Dedifferentiated amniotic fluid mesenchymal stem cell (primary cell): ENCODE results near the gene LAMA1.
A peak's percentile ranks its signal among the peaks of the same experiment; 100 is the strongest.

Source experiments
- DNase-seq: peaks from one replicate; pipeline ENCODE4 v3.0.0-alpha.2; 2016; ENCODE audit errors: extremely low spot score

The LAMA1 gene

GRCh38 chr18:7112936-7113335 is 4.7 kb downstream of the LAMA1 start:
- DNase-seq: no peak

DNA sequence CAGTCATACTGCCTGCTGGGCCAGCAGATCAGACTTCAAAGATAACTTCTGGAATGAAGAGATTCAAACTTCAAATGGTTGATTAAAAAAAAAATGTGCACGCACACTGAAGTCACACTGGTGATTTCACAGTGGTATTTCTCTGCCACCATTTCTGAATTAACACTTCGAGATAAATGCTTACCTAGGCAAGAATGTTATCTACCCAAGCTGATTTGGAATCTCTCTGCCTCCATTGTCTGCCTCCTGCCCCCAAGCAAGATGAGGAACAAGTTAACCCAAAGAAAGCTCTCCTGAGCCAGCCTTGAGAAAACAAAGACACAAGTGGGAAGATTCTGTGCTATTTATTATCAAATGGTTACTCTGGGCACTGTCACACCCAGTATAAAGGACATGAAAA is 6.5 kb downstream of the LAMA1 start:
- no peak for DNase-seq

DNA sequence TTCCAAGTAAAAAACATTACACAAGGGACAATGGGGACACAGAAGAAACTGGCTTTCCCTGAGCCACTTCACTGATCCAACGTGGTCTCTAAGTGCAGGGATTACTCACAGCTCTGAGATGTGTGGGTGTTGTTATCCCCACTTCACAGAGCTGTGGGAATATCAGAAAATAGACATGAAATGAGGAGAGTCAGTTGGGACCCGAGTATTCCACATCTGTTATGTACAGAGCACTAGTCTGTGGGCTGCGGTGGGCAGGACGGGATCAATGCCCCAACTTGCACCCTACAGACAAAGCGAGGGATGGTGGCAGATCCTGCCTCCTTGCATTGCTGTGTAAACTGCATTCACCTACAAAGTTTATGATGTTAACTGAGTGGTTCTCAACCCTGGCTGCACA is 11.7 kb downstream of the LAMA1 start:
- no peak for DNase-seq

DNA sequence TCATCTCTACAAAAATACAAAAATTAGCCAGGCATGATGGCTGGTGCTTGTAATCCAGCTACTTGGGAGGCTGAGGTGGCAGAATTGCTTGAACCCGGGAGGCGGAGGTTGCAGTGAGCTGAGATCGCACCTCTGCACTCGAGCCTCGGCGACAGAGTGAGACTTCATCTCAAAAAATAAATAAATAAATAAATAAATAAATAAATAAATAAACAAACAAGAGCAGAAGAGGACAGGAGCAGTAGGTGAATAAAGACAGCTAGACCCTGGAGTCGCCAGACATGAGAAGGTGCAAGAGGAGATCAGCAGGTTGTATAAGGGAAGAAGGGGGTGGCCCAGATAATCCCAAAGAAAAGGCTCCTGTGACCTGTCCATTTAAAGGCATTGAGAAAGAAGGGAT is 12.3 kb downstream of the LAMA1 start:
- no peak for DNase-seq

- DNase-seq: no peak
These were observed 12.9 kb downstream of the LAMA1 start for GRCh38 chr18:7104649-7105048.

DNA sequence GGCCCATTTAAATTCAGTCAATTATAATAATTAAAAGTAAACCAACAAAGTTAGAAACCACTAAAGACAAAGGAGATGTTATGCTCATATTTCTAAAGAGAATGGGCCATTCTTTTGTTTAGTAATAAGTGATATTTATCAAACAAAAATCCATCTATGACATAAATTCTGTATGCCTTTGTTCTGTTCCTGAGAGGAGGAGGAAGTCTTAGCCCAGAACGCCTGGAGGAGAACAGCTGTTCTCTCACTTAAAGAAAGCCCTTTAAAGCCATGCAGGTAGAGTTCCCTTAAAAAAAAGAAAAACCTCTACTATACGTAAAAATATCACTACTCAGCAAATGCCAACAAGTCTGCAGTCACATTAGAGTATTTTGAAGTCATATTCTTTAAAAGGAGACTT is 15.5 kb downstream of the LAMA1 start:
- no peak for DNase-seq

- DNase-seq: no peak
These were observed 20.8 kb downstream of the LAMA1 start for GRCh38 chr18:7096838-7097237.

DNA sequence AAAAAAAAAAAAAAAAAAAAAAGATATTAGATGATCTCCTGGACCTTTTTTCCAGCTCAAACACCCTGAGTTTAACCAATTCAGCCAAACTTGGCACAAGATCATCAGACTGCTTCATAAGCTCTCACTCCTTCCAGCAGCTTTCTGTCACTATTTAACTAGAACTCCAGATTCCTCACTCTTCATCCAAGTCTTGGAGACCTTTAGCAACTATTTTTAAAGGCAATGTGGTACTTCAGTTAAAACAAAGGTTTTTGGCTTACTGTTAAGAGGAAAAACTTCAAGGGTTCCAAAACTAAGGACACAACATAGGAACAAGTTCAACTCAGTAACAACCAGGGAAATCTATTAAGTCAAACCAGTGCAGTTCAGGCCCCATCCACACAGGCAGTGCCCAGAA is 23.2 kb downstream of the LAMA1 start:
- no peak for DNase-seq

DNA sequence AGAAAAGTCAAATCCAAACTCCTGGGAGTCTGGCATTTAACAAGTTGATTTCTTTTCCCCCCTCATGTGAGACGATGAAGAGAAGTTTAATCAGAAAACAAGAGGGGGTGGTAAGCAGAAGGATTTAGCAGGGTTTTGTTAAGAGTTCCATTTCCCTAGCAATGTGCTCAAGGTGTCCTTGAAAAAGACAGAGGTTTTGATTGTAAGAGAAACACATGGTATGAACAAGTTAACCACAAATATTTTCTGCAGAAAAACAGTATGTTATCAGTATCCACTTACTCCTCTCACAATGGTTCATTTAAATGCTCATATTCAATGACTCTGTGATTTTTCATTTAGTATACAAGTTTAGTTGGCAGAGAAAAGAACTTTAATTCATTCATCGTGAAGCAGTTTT is 26.8 kb downstream of the LAMA1 start:
- DNase-seq: no peak

- DNase-seq: no peak
These were observed 28.2 kb downstream of the LAMA1 start for GRCh38 chr18:7089369-7089768.

DNA sequence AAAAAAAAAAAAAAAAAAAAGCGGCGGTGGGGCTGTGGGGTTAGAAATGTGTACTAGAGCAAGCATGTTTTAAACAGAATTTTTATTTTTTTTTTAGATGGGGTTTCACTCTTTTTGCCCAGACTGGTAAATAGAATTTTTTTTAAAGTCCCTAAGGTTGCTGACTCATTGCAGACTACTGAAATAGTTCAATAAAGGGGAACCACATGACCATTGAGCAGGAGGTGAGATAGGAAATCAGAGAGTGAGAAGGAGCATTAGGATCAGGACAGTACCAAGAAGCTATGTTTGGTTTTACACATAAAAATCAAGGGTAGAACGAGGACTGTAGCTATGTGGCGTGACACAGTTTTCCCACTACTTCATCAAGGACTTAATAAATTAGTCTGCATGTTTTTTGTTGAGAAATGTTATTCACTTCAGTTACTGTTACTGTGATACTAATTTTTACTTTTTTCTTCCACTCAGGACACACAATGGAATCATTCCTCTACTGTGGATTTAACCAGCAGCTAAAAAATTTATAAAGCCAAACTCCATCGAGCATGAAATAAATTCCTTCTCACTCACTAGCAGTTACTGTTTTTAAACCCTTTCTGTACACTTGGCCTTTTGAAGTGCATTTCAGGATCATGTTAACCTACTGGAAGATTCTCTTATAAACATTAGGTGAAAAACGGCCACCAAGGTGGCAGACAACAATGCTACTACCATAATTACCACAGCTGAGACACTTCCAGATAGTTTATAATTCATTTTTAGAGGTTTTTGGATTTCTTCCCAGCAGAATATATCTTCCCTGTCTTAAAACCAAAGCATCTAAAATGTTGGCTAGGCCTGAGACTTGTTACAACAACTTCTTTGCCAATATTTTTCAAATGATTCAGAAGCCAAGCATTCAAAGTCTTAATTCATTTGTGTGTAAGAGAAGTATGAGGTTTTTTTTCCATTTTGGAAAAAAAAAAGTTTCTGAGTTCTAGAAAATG is 33.2 kb downstream of the LAMA1 start:
- peak; percentile 85 for DNase-seq

DNA sequence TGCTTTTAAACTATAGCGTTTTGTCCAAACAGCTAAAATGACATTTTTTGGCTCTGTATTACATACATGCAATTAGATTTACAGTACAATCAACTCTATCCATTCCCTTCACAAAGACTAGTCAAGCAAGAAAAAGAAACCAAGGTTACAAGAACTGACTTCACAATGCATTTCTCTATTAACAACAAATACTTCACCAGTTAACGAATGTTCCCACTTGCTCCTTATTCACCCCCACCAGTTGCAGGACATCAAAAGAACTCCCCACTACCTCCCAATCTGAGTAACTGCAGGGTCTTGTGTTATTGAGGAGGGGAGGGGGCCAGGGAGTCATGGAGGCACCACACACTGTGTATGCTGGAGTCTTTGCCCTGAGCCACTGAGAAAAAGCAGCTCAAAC is 34.9 kb downstream of the LAMA1 start:
- DNase-seq: no peak

DNA sequence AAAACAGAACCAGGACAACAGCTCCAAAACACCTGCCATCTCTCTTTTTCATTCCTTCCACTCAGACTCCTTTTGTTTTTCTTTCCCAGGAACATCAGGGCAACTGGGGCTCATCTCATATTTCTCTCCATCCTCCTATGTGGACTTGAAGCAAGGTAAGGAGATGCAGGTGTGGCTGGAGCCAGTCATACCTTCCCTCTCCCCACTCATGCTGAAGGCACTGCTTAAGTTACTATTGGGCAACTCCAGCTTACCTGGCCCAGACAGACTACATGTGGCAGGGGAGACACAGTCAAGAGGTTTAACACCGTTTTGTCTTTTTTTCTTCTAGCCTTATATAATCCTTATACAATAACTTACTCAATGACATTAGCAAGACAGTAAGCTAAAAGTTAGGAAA is 38.4 kb downstream of the LAMA1 start:
- DNase-seq: no peak

- DNase-seq: no peak
These were observed 45.0 kb downstream of the LAMA1 start for GRCh38 chr18:7072593-7072992.

DNA sequence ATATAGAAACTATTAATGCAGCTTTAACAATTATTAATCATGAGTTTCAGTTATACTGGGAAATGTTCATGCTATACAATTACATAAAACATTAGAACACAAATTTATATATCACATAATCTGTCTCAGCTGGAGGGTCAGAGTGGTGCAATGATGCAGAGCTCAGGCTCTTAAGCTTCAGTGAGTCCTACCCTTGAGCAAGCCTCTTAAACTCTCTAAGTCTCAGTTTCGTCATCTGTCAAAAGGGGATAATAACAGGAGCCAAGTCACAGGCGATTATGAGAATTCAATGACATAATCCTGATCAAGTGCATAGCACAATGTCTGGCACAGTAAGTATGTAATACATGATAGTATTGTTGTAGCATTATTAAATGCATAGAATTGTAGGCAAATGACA is 46.0 kb downstream of the LAMA1 start:
- no peak for DNase-seq

DNA sequence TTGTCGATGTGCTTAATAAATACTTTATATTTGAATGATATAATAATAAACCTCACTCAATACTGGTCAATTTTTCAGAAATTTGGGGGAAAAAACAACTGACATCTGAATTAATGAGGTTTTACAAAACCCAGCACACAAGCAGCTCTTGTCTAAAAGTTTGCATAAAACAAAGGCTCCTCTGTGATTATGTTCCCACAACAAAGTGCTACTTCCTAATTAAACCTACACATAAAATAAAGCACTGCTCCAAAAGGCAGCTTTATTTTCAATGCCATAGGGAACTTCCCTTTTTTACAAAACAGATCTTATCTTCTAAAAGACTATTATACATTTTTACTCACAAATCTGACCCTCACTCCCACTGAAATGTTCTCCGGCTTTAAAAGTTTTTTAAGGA is 47.1 kb downstream of the LAMA1 start:
- DNase-seq: no peak

DNA sequence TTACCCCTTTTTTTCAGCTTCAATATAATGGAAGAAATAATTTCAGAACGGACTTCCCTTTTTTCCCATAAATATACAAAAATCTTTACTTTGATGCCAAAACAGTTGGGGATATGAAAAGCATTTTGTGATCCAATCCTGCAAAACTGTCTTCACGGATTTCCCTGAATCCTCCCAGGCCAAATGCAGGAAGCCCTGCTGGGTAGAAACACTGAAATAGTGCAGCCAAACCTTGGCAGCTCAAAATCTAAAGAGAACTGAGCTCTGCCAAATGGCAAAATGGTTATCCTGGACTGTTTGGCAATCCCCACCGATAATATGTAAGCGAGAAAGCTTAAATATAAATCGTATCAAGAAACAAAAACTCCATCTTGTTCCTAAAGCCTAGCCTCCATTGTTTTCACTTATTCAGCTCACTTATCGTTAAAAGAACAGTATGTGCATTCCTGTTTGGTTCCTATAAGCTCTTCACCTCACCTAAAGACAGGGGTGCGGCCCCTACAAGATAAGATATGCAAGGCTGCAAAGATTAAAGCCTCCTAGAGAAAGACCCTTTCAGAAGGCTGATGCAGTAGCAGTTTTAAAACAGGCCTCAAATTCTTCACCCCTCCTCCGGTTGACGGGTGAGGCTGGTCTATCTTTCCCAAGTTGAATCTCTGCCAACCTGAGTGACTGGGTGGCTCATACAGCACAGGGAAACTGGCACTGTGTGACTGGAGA is 48.6 kb downstream of the LAMA1 start:
- DNase-seq: no peak

DNA sequence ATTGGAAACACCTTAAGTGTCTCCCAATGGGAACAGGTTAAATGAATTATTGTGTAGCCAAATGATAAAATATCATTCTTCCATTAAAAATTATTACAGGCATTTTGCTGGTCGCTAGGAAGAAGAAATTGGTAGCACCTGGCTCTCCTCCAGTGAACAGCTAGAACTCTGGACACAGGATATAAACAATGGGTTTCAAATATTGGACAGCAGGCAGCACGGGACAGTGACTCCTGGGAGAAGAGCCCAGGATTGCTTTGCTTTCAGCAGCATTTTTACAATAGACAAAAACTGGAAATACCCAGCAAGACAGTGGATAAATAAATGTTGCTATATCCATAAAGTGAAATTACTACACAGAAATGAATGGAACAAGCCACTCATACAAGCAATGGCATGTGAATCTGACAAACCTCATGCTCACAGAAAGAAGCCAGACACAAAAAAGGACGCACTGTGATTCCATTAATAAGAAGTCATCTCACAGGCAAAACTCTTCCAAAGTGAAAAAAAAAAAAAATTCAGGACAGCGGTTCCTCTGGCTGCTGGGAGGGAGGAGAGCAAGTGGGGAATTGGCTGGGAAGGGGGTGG is 50.5 kb downstream of the LAMA1 start:
- DNase-seq: no peak

DNA sequence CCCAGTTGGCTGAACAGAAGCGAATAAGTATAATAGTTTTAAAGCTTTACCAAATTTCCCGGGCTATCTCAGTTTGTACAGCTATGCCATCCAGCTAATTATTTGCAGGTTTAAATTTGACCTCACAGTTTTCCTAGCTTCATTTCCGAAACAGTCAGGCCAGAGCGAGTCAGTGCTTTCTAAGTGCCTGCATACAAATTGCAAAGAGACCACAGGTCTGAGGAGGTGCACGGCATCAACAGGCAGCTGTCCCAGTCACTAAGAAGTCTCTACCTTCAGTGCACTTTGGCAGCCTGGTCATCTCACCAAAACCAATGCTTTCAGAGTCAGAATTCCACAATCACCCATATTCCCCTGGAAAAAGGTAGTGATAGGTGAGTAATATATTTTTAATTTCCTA is 51.9 kb downstream of the LAMA1 start:
- DNase-seq: no peak

GRCh38 chr18:7064346-7064745 is 53.3 kb downstream of the LAMA1 start:
- DNase-seq: no peak

DNA sequence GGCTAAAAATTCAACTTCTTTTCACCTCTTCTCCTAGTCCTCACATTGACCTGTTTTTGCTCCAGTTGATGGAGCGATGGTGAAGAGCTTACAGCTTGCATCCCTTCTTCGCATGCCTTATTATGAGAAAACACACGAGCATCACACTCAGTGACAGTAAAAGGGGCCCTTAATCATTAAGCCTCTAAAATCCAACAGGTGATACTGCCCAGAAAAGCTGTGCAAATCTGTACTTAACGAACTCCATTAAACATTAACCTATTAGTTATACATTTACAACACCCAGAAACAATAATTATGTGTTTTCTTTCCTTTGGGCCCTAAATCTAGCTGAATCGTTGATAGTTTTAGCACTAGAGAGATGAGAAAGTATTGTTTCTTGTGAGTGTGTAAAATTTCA is 54.8 kb downstream of the LAMA1 start:
- DNase-seq: no peak

- DNase-seq: no peak
These were observed 55.4 kb downstream of the LAMA1 start for GRCh38 chr18:7062236-7062635.

GRCh38 chr18:7059276-7059675 is 58.3 kb downstream of the LAMA1 start:
- no peak for DNase-seq
